MM.1S (cell line): ENCODE results near the gene HLA-DMB.

ENCODE experiments used
- DNase-seq: peaks from one replicate; pipeline ENCODE4 v3.0.0-alpha.2; 2015
- H2AFZ ChIP-seq: fragments of 300-600 bp; sonication (generic); 2 replicates; pipeline ENCODE4 v1.6.0; 2016; ENCODE audit warnings: antibody characterized with exemption, low read length
- H3F3A ChIP-seq: fragments of 300-600 bp; sonication (generic); 2 replicates; pipeline ENCODE4 v1.6.1; 2016; ENCODE audit warnings: mild to moderate bottlenecking, antibody characterized with exemption, low read length, moderate library complexity, mixed read lengths; ENCODE audit not compliant: insufficient read depth
- H3K27ac ChIP-seq: fragments of 300-600 bp; sonication (generic); 2 replicates; pipeline ENCODE4 v1.5.1; 2016; ENCODE audit warnings: mild to moderate bottlenecking, low read length
- H3K27me3 ChIP-seq: fragments of 300-600 bp; sonication (generic); replicated peaks from 2 replicates; pipeline ENCODE4 v1.6.0; 2016; ENCODE audit warnings: low read length; ENCODE audit not compliant: insufficient read depth
- H3K36me3 ChIP-seq: fragments of 300-600 bp; sonication (generic); replicated peaks from 2 replicates; pipeline ENCODE4 v1.6.1; 2016; ENCODE audit warnings: mild to moderate bottlenecking, low read length, mixed read lengths; ENCODE audit not compliant: insufficient read depth
- H3K4me1 ChIP-seq: fragments of 300-600 bp; sonication (generic); 2 replicates; pipeline ENCODE4 v1.6.1; 2016; ENCODE audit warnings: low read length, mixed read lengths
- H3K4me2 ChIP-seq: fragments of 300-600 bp; sonication (generic); 2 replicates; pipeline ENCODE4 v1.6.0; 2016; ENCODE audit warnings: low read depth, low read length
- H3K4me3 ChIP-seq: fragments of 300-600 bp; sonication (generic); 2 replicates; pipeline ENCODE4 v1.5.1; 2016; ENCODE audit warnings: low read length, mixed read lengths
- H3K79me2 ChIP-seq: fragments of 300-600 bp; sonication (generic); 2 replicates; pipeline ENCODE4 v1.6.1; 2016; ENCODE audit warnings: mixed run types, low read length, mixed read lengths
- H3K9ac ChIP-seq: fragments of 300-600 bp; sonication (generic); 2 replicates; pipeline ENCODE4 v1.6.1; 2016; ENCODE audit warnings: low read length, mixed read lengths
- H3K9me2 ChIP-seq: fragments of 300-600 bp; sonication (generic); replicated peaks from 2 replicates; pipeline ENCODE4 v1.6.1; 2016; ENCODE audit warnings: mild to moderate bottlenecking, low read length, mixed read lengths; ENCODE audit not compliant: insufficient read depth
- H3K9me3 ChIP-seq: fragments of 300-600 bp; sonication (generic); replicated peaks from 2 replicates; pipeline ENCODE4 v1.6.1; 2016; ENCODE audit warnings: mild to moderate bottlenecking, low read length, mixed read lengths; ENCODE audit not compliant: insufficient read depth
- H4K20me1 ChIP-seq: fragments of 300-600 bp; sonication (generic); 2 replicates; pipeline ENCODE4 v1.6.1; 2016; ENCODE audit warnings: mild to moderate bottlenecking, low read length, moderate library complexity, mixed read lengths; ENCODE audit not compliant: insufficient read depth
- CTCF ChIP-seq: fragments of 300-600 bp; sonication (generic); IDR thresholded peaks from 2 replicates; pipeline ENCODE4 v1.5.1; 2016; ENCODE audit warnings: antibody characterized with exemption, low read length, mixed read lengths
- EZH2 ChIP-seq: fragments of 300-600 bp; sonication (generic); optimal IDR thresholded peaks from 2 replicates; pipeline ENCODE3; 2017; ENCODE audit warnings: low read depth, mild to moderate bottlenecking, antibody characterized with exemption, low read length, mixed read lengths
- EZH2phosphoT487 ChIP-seq: fragments of 300-600 bp; sonication (generic); IDR thresholded peaks from 2 replicates; pipeline ENCODE4 v1.6.1; 2018; ENCODE audit warnings: antibody characterized with exemption, low read length

HLA-DMB gene

DNA sequence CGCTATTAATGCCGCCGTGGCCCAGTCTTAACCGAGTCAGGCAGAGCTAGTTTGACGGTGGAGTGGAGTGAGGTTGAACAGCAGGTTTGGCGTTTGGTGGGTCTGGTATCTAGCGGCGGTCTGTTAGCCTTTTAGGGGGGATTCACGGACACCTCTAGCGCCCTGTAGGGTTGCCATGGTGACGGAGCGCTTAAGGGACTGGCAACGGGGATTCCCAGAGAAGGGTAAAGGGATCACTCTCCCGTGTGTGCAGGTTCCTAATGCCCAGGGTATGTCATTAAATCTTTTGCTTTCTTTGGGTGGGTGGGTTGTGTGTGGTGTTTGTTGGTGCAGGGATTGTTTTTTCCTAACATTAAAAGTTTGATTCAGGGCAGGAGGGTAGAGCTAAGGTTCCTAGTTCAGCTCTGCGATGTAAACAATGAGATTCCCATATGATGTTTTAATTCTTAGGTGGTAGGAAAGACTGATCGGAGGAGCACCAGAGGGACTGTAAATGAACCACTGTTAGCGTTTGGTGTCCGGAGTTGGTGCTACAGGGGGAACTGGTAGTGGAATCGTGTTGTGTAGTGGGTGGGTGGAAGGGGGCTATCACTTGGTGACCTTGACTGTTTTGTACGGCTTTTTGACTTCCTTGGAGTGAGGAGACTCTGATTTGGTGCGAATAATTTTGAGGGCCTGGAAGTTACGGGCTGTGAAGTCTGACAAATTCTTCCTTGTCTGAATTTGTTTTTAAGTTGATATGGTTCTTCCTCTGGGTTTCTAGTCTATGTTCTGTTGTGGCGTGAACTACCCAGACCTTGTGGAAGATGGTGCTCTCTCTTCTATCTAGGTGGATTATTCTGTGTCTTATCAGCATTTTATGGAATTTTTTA, 32.6 kb upstream of the HLA-DMB start:
- peak overlapping the region; percentile 100; the same call in 1 of the 2 replicates for H3K27ac ChIP-seq
- H3K9ac ChIP-seq: peak overlapping the region; percentile 92
- peak overlapping the region; percentile 91 for H3K4me3 ChIP-seq
- H3K79me2 ChIP-seq: peaks cover 87% of the 10 kb centered on the region
- peaks cover 63% of the 10 kb centered on the region for H4K20me1 ChIP-seq
- H3K4me2 ChIP-seq: peak overlapping the region; percentile 87
- H3K9me2 ChIP-seq: no peaks in the 10 kb centered on the region
- peaks cover 87% of the 10 kb centered on the region for H3F3A ChIP-seq
- H3K4me1 ChIP-seq: peaks cover 18% of the 10 kb centered on the region
- no peaks in the 10 kb centered on the region for H3K27me3 ChIP-seq
- no peaks in the 10 kb centered on the region for H3K9me3 ChIP-seq
- no peak overlapping the region for H2AFZ ChIP-seq
- DNase-seq: peak; percentile 49
- TF ChIP-seq EZH2: no peak
- no peak for TF ChIP-seq EZH2phosphoT487
- TF ChIP-seq CTCF: no peak
- H3K36me3 ChIP-seq: peaks cover 51% of the 10 kb centered on the region

GRCh38 chr6:32972353-32973143, 31.7 kb upstream of the HLA-DMB start:
- Histone ChIP-seq H3K4me2 (peak overlapping the region; percentile 87), H3K9ac (peak overlapping the region; percentile 92), H3K27ac (peak overlapping the region; percentile 100; the same call in 1 of the 2 replicates), H3K9me2 (no peaks in the 10 kb centered on the region), H3K4me3 (peak overlapping the region; percentile 91), H3K36me3 (peaks cover 45% of the 10 kb centered on the region), H4K20me1 (peaks cover 54% of the 10 kb centered on the region), H3K27me3 (no peaks in the 10 kb centered on the region), H3K79me2 (peaks cover 85% of the 10 kb centered on the region), H2AFZ (no peak overlapping the region), H3F3A (peaks cover 85% of the 10 kb centered on the region), H3K9me3 (no peaks in the 10 kb centered on the region), H3K4me1 (peaks cover 18% of the 10 kb centered on the region)
- peak; percentile 42 for DNase-seq
- no peak for TF ChIP-seq EZH2
- no peak for TF ChIP-seq EZH2phosphoT487
- no peak for TF ChIP-seq CTCF

- peaks cover 80% of the 10 kb centered on the region for H3K79me2 ChIP-seq
- TF ChIP-seq CTCF: no peak
- no peak for TF ChIP-seq EZH2phosphoT487
- no peak for TF ChIP-seq EZH2
- no peak overlapping the region for H2AFZ ChIP-seq
- H3K27me3 ChIP-seq: no peaks in the 10 kb centered on the region
- peak overlapping the region; percentile 97 for H3K9ac ChIP-seq
- H3K4me2 ChIP-seq: peak overlapping the region; percentile 87
- H3K27ac ChIP-seq: peak overlapping the region; percentile 100
- peaks cover 25% of the 10 kb centered on the region for H3K4me1 ChIP-seq
- no peaks in the 10 kb centered on the region for H3K9me2 ChIP-seq
- peaks cover 38% of the 10 kb centered on the region for H3K36me3 ChIP-seq
- H3K4me3 ChIP-seq: peak overlapping the region; percentile 91
- peaks cover 47% of the 10 kb centered on the region for H4K20me1 ChIP-seq
- DNase-seq: peak; percentile 99
- H3K9me3 ChIP-seq: no peaks in the 10 kb centered on the region
- peaks cover 85% of the 10 kb centered on the region for H3F3A ChIP-seq
Measured at GRCh38 chr6:32971581-32972352, 30.9 kb upstream of the HLA-DMB start.
